Measurements from ENCODE around the gene CADM4. TPM values are rescaled to one million over a fixed set of nuclear protein-coding genes. Genes with fewer than 3 reads are reported as not detected.

The CADM4 gene
- total and polyA plus RNA-seq, 2 donors (not counting 1 experiment from before 2014, with no cell fraction given): 0.21 to 0.42 TPM

DNA sequence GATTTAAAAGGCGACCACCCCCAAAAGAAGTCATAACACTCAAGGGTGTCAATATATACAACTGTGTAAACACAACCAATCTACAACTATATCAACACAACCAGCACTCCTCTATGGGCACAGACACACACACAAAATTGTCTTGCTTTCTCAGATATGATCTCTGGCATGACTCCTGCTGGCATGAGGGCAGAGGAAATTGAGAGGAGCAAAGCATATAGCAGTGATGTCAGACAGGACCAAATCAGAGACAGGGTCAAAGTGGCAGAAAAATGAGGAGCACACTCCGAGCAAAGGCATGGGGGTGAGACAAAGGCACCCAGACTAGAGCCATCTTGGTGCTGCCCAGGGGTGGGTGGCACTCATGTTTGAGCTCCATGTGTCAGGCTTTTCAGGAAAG is 53.3 kb downstream of the CADM4 start:
- Mint-ChIP-seq H3K4me1 (peaks cover 56% of the 10 kb centered on the region), H3K9me3 (ENCODE audit: insufficient read depth) (no peaks in the 10 kb centered on the region), H3K27me3 (no peaks in the 10 kb centered on the region), H3K4me3 (no peak overlapping the region), H3K27ac (no peak overlapping the region)
- no peak overlapping the region for H3K9ac ChIP-seq (ENCODE audit: low read length)
- peaks cover 0 to 2% of the 10 kb centered on the region in 2 experiments for H3K36me3 ChIP-seq (replicated peaks in 1 of 2; ENCODE audit: control extremely low read depth in 1 of 2, control insufficient read depth in 1 of 2, extremely low read depth in 1 of 2, insufficient read depth in 2 of 2, low read length in 1 of 2)
- DNase-seq (no peak), ATAC-seq (ENCODE audit: low read depth) (no peak)
- no peak for TF ChIP-seq EZH2 (IDR thresholded peaks at IDR 0.05; ENCODE audit: borderline replicate concordance, insufficient read depth, low read depth, low read length, poor library complexity, severe bottlenecking)
- TF ChIP-seq, protein P1, sequence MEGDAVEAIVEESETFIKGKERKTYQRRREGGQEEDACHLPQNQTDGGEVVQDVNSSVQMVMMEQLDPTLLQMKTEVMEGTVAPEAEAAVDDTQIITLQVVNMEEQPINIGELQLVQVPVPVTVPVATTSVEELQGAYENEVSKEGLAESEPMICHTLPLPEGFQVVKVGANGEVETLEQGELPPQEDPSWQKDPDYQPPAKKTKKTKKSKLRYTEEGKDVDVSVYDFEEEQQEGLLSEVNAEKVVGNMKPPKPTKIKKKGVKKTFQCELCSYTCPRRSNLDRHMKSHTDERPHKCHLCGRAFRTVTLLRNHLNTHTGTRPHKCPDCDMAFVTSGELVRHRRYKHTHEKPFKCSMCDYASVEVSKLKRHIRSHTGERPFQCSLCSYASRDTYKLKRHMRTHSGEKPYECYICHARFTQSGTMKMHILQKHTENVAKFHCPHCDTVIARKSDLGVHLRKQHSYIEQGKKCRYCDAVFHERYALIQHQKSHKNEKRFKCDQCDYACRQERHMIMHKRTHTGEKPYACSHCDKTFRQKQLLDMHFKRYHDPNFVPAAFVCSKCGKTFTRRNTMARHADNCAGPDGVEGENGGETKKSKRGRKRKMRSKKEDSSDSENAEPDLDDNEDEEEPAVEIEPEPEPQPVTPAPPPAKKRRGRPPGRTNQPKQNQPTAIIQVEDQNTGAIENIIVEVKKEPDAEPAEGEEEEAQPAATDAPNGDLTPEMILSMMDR (IDR thresholded peaks at IDR 0.05): no peak
- intact Hi-C loops (cut with micrococcal nuclease): no loop called here
- no peak overlapping the region for H3K4me3 ChIP-seq (ENCODE audit: control extremely low read depth in 1 of 5, extremely low read depth in 1 of 5, insufficient read depth in 1 of 5, low read depth in 2 of 5, low read length in 4 of 5)
- no peak overlapping the region for H2AFZ ChIP-seq (ENCODE audit: insufficient read depth, low read depth, low read length, poor library complexity, severe bottlenecking)
- peaks cover 11% of the 10 kb centered on the region for H3K79me2 ChIP-seq (ENCODE audit: control insufficient read depth, insufficient read depth, low read length)
- no peaks in the 10 kb centered on the region for H3K27me3 ChIP-seq (replicated peaks in 1 of 4; ENCODE audit: control extremely low read depth in 1 of 4, control insufficient read depth in 3 of 4, insufficient read depth in 4 of 4, low read length in 3 of 4)
- H4K20me1 ChIP-seq (ENCODE audit: control insufficient read depth, insufficient read depth, low read length, poor library complexity, severe bottlenecking): no peaks in the 10 kb centered on the region
- peaks cover 0 to 8% (median 0%) of the 10 kb centered on the region in 3 donors for H3K9me3 ChIP-seq (ENCODE audit: control extremely low read depth in 1 of 3, control insufficient read depth in 2 of 3, insufficient read depth in 1 of 3, low read length in 2 of 3)
- POLR2A ChIA-PET: no interaction called here
- CTCF ChIA-PET: no interaction called here
- H3K4me2 ChIP-seq (replicated peaks; ENCODE audit: low read depth, low read length, poor library complexity, severe bottlenecking): no peak overlapping the region
- 79% methylated on average over 2 of the region's 2 CpGs for WGBS (ENCODE audit: insufficient coverage)
- H3K27ac ChIP-seq (ENCODE audit: low read length in 2 of 2): no peak overlapping the region
- peaks cover 34 to 64% of the 10 kb centered on the region in 2 donors for H3K4me1 ChIP-seq (ENCODE audit: control insufficient read depth in 2 of 2, insufficient read depth in 2 of 2, low read length in 2 of 2)

DNA sequence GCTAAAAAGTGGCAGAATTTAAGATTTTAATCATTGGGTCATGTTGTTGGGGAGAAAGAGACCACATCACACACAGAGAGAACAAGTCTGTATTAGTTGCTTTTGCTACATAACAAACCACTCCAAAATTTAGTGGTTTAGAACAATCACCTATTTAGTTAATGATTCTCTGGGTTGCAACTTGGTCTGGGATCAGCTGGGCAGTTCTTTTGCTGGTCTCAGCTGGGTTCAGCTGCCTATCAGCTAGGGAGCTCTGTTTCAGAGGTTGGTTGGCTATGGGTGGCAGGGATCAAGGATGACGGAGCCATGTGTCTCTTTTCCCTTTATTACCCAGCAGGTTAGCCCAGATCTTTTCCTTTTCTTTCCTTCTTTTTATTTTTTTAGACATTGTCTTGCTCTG is 55.2 kb downstream of the CADM4 start:
- H3K36me3 ChIP-seq (replicated peaks in 1 of 2; ENCODE audit: control extremely low read depth in 1 of 2, control insufficient read depth in 1 of 2, extremely low read depth in 1 of 2, insufficient read depth in 2 of 2, low read length in 1 of 2): peaks cover 0 to 2% of the 10 kb centered on the region in 2 experiments
- peak overlapping the region; percentile 0 to 66 for H3K27ac ChIP-seq (ENCODE audit: low read length in 2 of 2)
- no peak for TF ChIP-seq EZH2 (IDR thresholded peaks at IDR 0.05; ENCODE audit: borderline replicate concordance, insufficient read depth, low read depth, low read length, poor library complexity, severe bottlenecking)
- TF ChIP-seq, protein P1 (IDR thresholded peaks at IDR 0.05): no peak
- Mint-ChIP-seq H3K4me3 (no peak overlapping the region), H3K4me1 (peaks cover 48% of the 10 kb centered on the region), H3K9me3 (ENCODE audit: insufficient read depth) (no peaks in the 10 kb centered on the region), H3K27ac (peak overlapping the region; percentile 77), H3K27me3 (no peaks in the 10 kb centered on the region)
- H3K9me3 ChIP-seq (ENCODE audit: control extremely low read depth in 1 of 3, control insufficient read depth in 2 of 3, insufficient read depth in 1 of 3, low read length in 2 of 3): peaks cover 0 to 8% (median 0%) of the 10 kb centered on the region in 3 donors
- ATAC-seq (ENCODE audit: low read depth): no peak
- H3K27me3 ChIP-seq (replicated peaks in 1 of 4; ENCODE audit: control extremely low read depth in 1 of 4, control insufficient read depth in 3 of 4, insufficient read depth in 4 of 4, low read length in 3 of 4): no peaks in the 10 kb centered on the region
- DNase-seq: no peak
- ChIA-PET CTCF (interaction anchor here (1.1 to 2.1 kb wide), 3 partner anchors 10 to 137 kb away, joined by 4 to 14 read pairs (median 5); no protein-coding TSS in a partner anchor), POLR2A (no interaction called here)
- no CpG with 5 or more reads among the region's 1 CpG for WGBS (ENCODE audit: insufficient coverage)
- no peak overlapping the region for H2AFZ ChIP-seq (ENCODE audit: insufficient read depth, low read depth, low read length, poor library complexity, severe bottlenecking)
- no peaks in the 10 kb centered on the region for H4K20me1 ChIP-seq (ENCODE audit: control insufficient read depth, insufficient read depth, low read length, poor library complexity, severe bottlenecking)
- H3K4me2 ChIP-seq (replicated peaks; ENCODE audit: low read depth, low read length, poor library complexity, severe bottlenecking): peak overlapping the region; percentile 42
- intact Hi-C loops (cut with micrococcal nuclease): no loop called here
- H3K9ac ChIP-seq (ENCODE audit: low read length): no peak overlapping the region
- H3K79me2 ChIP-seq (ENCODE audit: control insufficient read depth, insufficient read depth, low read length): peaks cover 11% of the 10 kb centered on the region
- H3K4me3 ChIP-seq (ENCODE audit: control extremely low read depth in 1 of 5, extremely low read depth in 1 of 5, insufficient read depth in 1 of 5, low read depth in 2 of 5, low read length in 4 of 5): no peak overlapping the region
- H3K4me1 ChIP-seq (ENCODE audit: control insufficient read depth in 2 of 2, insufficient read depth in 2 of 2, low read length in 2 of 2): peaks cover 29 to 66% of the 10 kb centered on the region in 2 donors
